Measurements from ENCODE around the gene RNF166.

GRCh38 chr16:88647178-88648070 is 58.8 kb downstream of the RNF166 start:
- TF ChIP-seq EZH2 (IDR thresholded peaks at IDR 0.05; ENCODE audit: borderline replicate concordance, low read depth, low read length, severe bottlenecking) (no peak), POLR2A (IDR thresholded peaks at IDR 0.05; ENCODE audit: low read depth, low read length) (no peak)

Data from endothelial cell of umbilical vein (primary cell).